WERI-Rb-1 (cell line): ENCODE data around the gene SLC25A40.

Source experiments
- DNase-seq: peaks from one replicate; pipeline ENCODE4 v3.0.0-alpha.2; 2020
- H3K27ac ChIP-seq: fragments of 250-450 bp; sonication (Bioruptor Pico); 2 replicates; pipeline ENCODE4 v1.5.1; 2020; ENCODE audit warnings: mild to moderate bottlenecking, moderate library complexity
- H3K27me3 ChIP-seq: fragments of 250-450 bp; sonication (Bioruptor Pico); 2 replicates; pipeline ENCODE4 v1.5.1; 2021; ENCODE audit warnings: mild to moderate bottlenecking, low read depth, moderate library complexity; ENCODE audit not compliant: insufficient read depth, severe bottlenecking
- H3K36me3 ChIP-seq: fragments of 250-450 bp; sonication (Bioruptor Pico); 2 replicates; pipeline ENCODE4 v1.5.1; 2020; ENCODE audit warnings: mild to moderate bottlenecking, moderate library complexity
- H3K4me3 ChIP-seq: 2 replicates; pipeline ENCODE4 v1.5.1; 2011; ENCODE audit warnings: low read depth, mild to moderate bottlenecking, control low read depth, low read length
- H3K9me3 ChIP-seq: fragments of 250-450 bp; sonication (Bioruptor Pico); 2 replicates; pipeline ENCODE4 v1.5.1; 2021; ENCODE audit warnings: mild to moderate bottlenecking, moderate library complexity; ENCODE audit not compliant: severe bottlenecking
- CTCF ChIP-seq: IDR thresholded peaks from 2 replicates; pipeline ENCODE4 v1.5.1; 2011; ENCODE audit warnings: low read depth, mild to moderate bottlenecking, control low read depth, inconsistent platforms, low read length

The SLC25A40 gene

DNA sequence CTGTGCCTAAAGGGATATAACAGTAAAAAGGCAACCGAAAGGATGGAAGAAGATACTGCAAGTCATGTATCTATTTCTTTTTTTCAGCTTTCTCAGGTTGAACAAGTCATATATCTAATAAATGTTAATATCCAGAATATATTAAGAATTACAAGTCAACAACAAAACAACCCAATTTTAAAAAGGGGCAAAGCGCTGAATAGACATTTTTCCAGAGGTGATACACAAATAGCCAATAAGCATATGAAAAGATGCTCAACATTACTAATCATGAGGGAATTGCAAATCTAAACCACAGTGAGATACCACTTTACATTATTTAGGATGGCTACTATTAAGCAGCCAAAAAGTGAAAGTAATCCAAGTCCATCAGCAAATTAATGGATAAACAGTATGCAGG is 23.1 kb upstream of the SLC25A40 start:
- Histone ChIP-seq H3K4me3 (no peak overlapping the region), H3K27me3 (no peaks in the 10 kb centered on the region), H3K27ac (no peak overlapping the region), H3K9me3 (no peaks in the 10 kb centered on the region), H3K36me3 (peaks cover 95% of the 10 kb centered on the region)
- no peak for DNase-seq
- TF ChIP-seq CTCF = no peak

- no peak overlapping the region for H3K27ac ChIP-seq
- H3K9me3 ChIP-seq = no peaks in the 10 kb centered on the region
- TF ChIP-seq CTCF = no peak
- no peak for DNase-seq
- H3K27me3 ChIP-seq = no peaks in the 10 kb centered on the region
- H3K4me3 ChIP-seq = no peak overlapping the region
- H3K36me3 ChIP-seq = peaks cover 85% of the 10 kb centered on the region
Observed at GRCh38 chr7:87895363-87895762, 19.2 kb upstream of the SLC25A40 start.

DNA sequence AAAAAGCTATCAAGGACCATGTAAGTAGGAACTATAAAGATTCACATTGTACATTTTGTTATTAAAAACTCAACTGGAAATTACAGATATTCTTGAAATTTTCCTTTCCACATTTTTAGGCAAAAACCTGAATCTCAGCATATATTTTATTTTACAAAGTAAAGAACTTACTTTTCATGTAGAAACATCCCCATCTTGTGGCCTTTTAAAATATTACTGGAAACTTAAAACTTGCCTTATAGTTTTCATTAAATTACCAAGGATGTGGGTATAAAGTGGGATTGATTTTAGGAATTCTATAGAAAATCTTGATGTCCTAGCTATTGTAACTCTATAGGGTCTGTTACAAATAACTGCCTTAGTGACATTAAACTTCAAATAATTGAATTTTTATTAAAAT is 10.7 kb upstream of the SLC25A40 start:
- DNase-seq = no peak
- Histone ChIP-seq H3K36me3 (peaks cover 76% of the 10 kb centered on the region), H3K27ac (no peak overlapping the region), H3K4me3 (no peak overlapping the region), H3K27me3 (no peaks in the 10 kb centered on the region), H3K9me3 (no peaks in the 10 kb centered on the region)
- no peak for TF ChIP-seq CTCF

GRCh38 chr7:87885018-87885417 is 8.9 kb upstream of the SLC25A40 start:
- Histone ChIP-seq H3K27ac (no peak overlapping the region), H3K27me3 (no peaks in the 10 kb centered on the region), H3K9me3 (no peaks in the 10 kb centered on the region), H3K4me3 (no peak overlapping the region), H3K36me3 (peaks cover 84% of the 10 kb centered on the region)
- no peak for DNase-seq
- no peak for TF ChIP-seq CTCF

GRCh38 chr7:87882151-87882937 is 6.2 kb upstream of the SLC25A40 start:
- Histone ChIP-seq H3K27ac (no peak overlapping the region), H3K4me3 (no peak overlapping the region), H3K36me3 (peaks cover 78% of the 10 kb centered on the region), H3K27me3 (no peaks in the 10 kb centered on the region), H3K9me3 (no peaks in the 10 kb centered on the region)
- no peak for TF ChIP-seq CTCF
- no peak for DNase-seq
